ENCODE measurements around the gene SLC4A1. TPM values are rescaled to one million over a fixed set of nuclear protein-coding genes. Genes with fewer than 3 reads are reported as not detected.

The SLC4A1 gene
- total and polyA plus RNA-seq, 8 donors = 8.3 TPM; not detected in 7

GRCh38 chr17:44282264-44282663, 14.3 kb upstream of the SLC4A1 start:
- Histone ChIP-seq H3K36me3 (no peaks in the 10 kb centered on the region), H3K9me3 (no peaks in the 10 kb centered on the region), H3K4me3 (no peak overlapping the region), H3K27ac (no peak overlapping the region), H3K27me3 (no peaks in the 10 kb centered on the region), H3K4me1 (peaks cover 6 to 16% (median 13%) of the 10 kb centered on the region in 4 donors)
- WGBS, 5 donors = 62 to 83% (median 71%) methylated on average over 2 to 3 of the region's 3 CpGs
- intact Hi-C loops (cut with DNase I; ENCODE audit: low total_unique reads) = no loop called here
- no peak for DNase-seq
- TF ChIP-seq POLR2A (IDR thresholded peaks at IDR 0.05) = no peak
- no peak for TF ChIP-seq CTCF (IDR thresholded peaks at IDR 0.05)
- no peak for TF ChIP-seq EP300 (IDR thresholded peaks at IDR 0.05)
- TF ChIP-seq POLR2AphosphoS5 (IDR thresholded peaks at IDR 0.05) = no peak

- H3K4me1 ChIP-seq = peaks cover 6 to 16% (median 13%) of the 10 kb centered on the region in 4 donors
- H3K36me3 ChIP-seq = no peaks in the 10 kb centered on the region
- peak in 1 of 2 donors; percentile 20 for DNase-seq
- no peak overlapping the region for H3K27ac ChIP-seq
- H3K9me3 ChIP-seq = no peaks in the 10 kb centered on the region
- intact Hi-C loops (cut with DNase I; ENCODE audit: low total_unique reads) = no loop called here
- TF ChIP-seq POLR2A (IDR thresholded peaks at IDR 0.05) (no peak), CTCF (IDR thresholded peaks at IDR 0.05) (no peak), EP300 (IDR thresholded peaks at IDR 0.05) (no peak), POLR2AphosphoS5 (IDR thresholded peaks at IDR 0.05) (no peak)
- WGBS, 5 donors = 85 to 100% (median 91%) methylated on average over 2 of the region's 2 CpGs
- H3K27me3 ChIP-seq = no peaks in the 10 kb centered on the region
- no peak overlapping the region for H3K4me3 ChIP-seq
These were observed 13.6 kb upstream of the SLC4A1 start for GRCh38 chr17:44281570-44281969.

- Histone ChIP-seq H3K4me3 (no peak overlapping the region), H3K9me3 (no peaks in the 10 kb centered on the region), H3K27me3 (no peaks in the 10 kb centered on the region), H3K36me3 (no peaks in the 10 kb centered on the region), H3K27ac (peak overlapping the region in 4 of 5 donors; percentile 31 to 69 (median 58)), H3K4me1 (peaks cover 6 to 16% (median 13%) of the 10 kb centered on the region in 4 donors)
- intact Hi-C loops (cut with DNase I; ENCODE audit: low total_unique reads) = no loop called here
- no peak for DNase-seq
- TF ChIP-seq POLR2A (IDR thresholded peaks at IDR 0.05) = no peak
- no peak for TF ChIP-seq POLR2AphosphoS5 (IDR thresholded peaks at IDR 0.05)
- TF ChIP-seq CTCF (IDR thresholded peaks at IDR 0.05) = no peak
- no peak for TF ChIP-seq EP300 (IDR thresholded peaks at IDR 0.05)
- 74 to 79% (median 77%) methylated on average over 12 of the region's 12 CpGs for WGBS, 5 donors
These were observed 12.5 kb upstream of the SLC4A1 start for GRCh38 chr17:44280392-44280937.

- DNase-seq = peak; percentile 64 to 91
- intact Hi-C loops (cut with DNase I; ENCODE audit: low total_unique reads) = no loop called here
- no peak for TF ChIP-seq CTCF (IDR thresholded peaks at IDR 0.05)
- TF ChIP-seq POLR2AphosphoS5 (IDR thresholded peaks at IDR 0.05) = peak in 2 of 3 donors; percentile 40 to 57
- TF ChIP-seq POLR2A (IDR thresholded peaks at IDR 0.05) = no peak
- no peak for TF ChIP-seq EP300 (IDR thresholded peaks at IDR 0.05)
- Histone ChIP-seq H3K36me3 (no peaks in the 10 kb centered on the region), H3K9me3 (no peaks in the 10 kb centered on the region), H3K27ac (peak overlapping the region; percentile 22 to 69 (median 54)), H3K4me3 (no peak overlapping the region), H3K27me3 (no peaks in the 10 kb centered on the region), H3K4me1 (peaks cover 6 to 16% (median 13%) of the 10 kb centered on the region in 4 donors)
- whole genome bisulfite sequencing, 5 donors = 30 to 37% (median 34%) methylated on average over 16 to 20 of the region's 20 CpGs
These were observed 11.9 kb upstream of the SLC4A1 start for GRCh38 chr17:44279666-44280391.
